Gastroesophageal sphincter (tissue), 4 donors: ENCODE results near the gene AK8. TPM values are rescaled to one million over a fixed set of nuclear protein-coding genes. Genes with fewer than 3 reads are reported as not detected.

ENCODE experiments used
- ATAC-seq: fragments of 150-250 bp; one replicate; pipeline ENCODE4 v1.9.1; 2016; ENCODE audit warnings: mild to moderate bottlenecking, moderate library complexity
- H3K27ac ChIP-seq, 4 donors: fragments of 200-600 bp; sonication (generic) in 3 of 4; 1 replicate in 3 of 4; 2 replicates in 1 of 4; pipeline ENCODE4 v1.5.1; 2016 to 2019
- H3K27me3 ChIP-seq: fragments of 200-600 bp; sonication (generic); one replicate; pipeline ENCODE4 v1.5.1; 2019
- H3K36me3 ChIP-seq, 2 donors: fragments of 200-600 bp; sonication (generic); one replicate each; pipeline ENCODE4 v1.5.1; 2019; ENCODE audit warnings: control low read depth in 1 of 2
- H3K4me1 ChIP-seq, 3 donors: fragments of 200-600 bp; sonication (generic); 1 replicate in 2 of 3; 2 replicates in 1 of 3; pipeline ENCODE4 v1.5.1; 2016 to 2019; ENCODE audit warnings: control low read depth in 2 of 3
- H3K4me3 ChIP-seq, 2 donors: fragments of 200-600 bp; sonication (generic); one replicate each; pipeline ENCODE4 v1.5.1; 2019; ENCODE audit warnings: mild to moderate bottlenecking in 1 of 2, moderate library complexity in 1 of 2
- H3K9me3 ChIP-seq, 3 donors: fragments of 200-600 bp; sonication (generic); one replicate each; pipeline ENCODE4 v1.5.1; 2017 to 2019; ENCODE audit warnings: control low read depth in 2 of 3
- CTCF ChIP-seq, 4 experiments: fragments of 200-600 bp in 2 of 4; fragments of 450-650 bp in 2 of 4; sonication (generic) in 1 of 4; IDR thresholded peaks; one replicate each; pipeline ENCODE4 v1.5.1; 2017 to 2019; ENCODE audit warnings: antibody characterized with exemption in 4 of 4, mild to moderate bottlenecking in 2 of 4, moderate library complexity in 2 of 4
- EP300 ChIP-seq: sonication (generic); formaldehyde crosslinking; IDR thresholded peaks from one replicate; pipeline ENCODE4 v1.6.1; 2017; ENCODE audit warnings: antibody characterized with exemption, mild to moderate bottlenecking
- POLR2A ChIP-seq, 2 donors: fragments of 450-650 bp; IDR thresholded peaks; one replicate each; pipeline ENCODE4 v1.6.1; 2017; ENCODE audit warnings: antibody characterized with exemption in 2 of 2, mild to moderate bottlenecking in 2 of 2, moderate library complexity in 1 of 2
- POLR2AphosphoS5 ChIP-seq: sonication (generic); formaldehyde crosslinking; IDR thresholded peaks from one replicate; pipeline ENCODE4 v1.6.1; 2017; ENCODE audit warnings: antibody characterized with exemption
- WGBS, 2 donors: methylation state at CpG; one replicate each; pipeline ENCODE4 v1.1.5; 2018; ENCODE audit warnings: low coverage in 1 of 2; 5-methylcytosine and 5-hydroxymethylcytosine counted together
- total RNA-seq, 4 donors: library from RNA; depleted of rRNA; stranded (reverse); fragments of >200 nt; gene quantifications; one replicate each; pipeline ENCODE4 v1.1.0, GENCODE V29; 2016

Gene AK8
- total RNA-seq, 4 donors from 2014 or later: 0.31 to 0.81 (median 0.63) TPM

GRCh38 chr9:132804576-132805295, 73.3 kb downstream of the AK8 start:
- H3K27ac ChIP-seq: no peak overlapping the region
- TF ChIP-seq POLR2A (IDR thresholded peaks at IDR 0.05) (no peak), POLR2AphosphoS5 (no peak), CTCF (IDR thresholded peaks at IDR 0.05) (no peak)
- no peak for ATAC-seq
- no peaks in the 10 kb centered on the region for H3K36me3 ChIP-seq
- no CpG with 5 or more reads among the region's 20 CpGs for WGBS, 2 donors
- peaks cover 0 to 9% (median 0%) of the 10 kb centered on the region in 3 donors for H3K4me1 ChIP-seq
- no peak overlapping the region for H3K4me3 ChIP-seq
- no peaks in the 10 kb centered on the region for H3K9me3 ChIP-seq
- peaks cover 46% of the 10 kb centered on the region for H3K27me3 ChIP-seq

- Histone ChIP-seq H3K27ac (no peak overlapping the region), H3K27me3 (peaks cover 57% of the 10 kb centered on the region), H3K4me3 (no peak overlapping the region), H3K36me3 (no peaks in the 10 kb centered on the region), H3K4me1 (peaks cover 0 to 12% (median 0%) of the 10 kb centered on the region in 3 donors), H3K9me3 (no peaks in the 10 kb centered on the region)
- TF ChIP-seq CTCF (IDR thresholded peaks at IDR 0.05) (no peak), POLR2AphosphoS5 (no peak), POLR2A (IDR thresholded peaks at IDR 0.05) (no peak), EP300 (no peak)
- no peak for ATAC-seq
- WGBS, 2 donors: 60 to 90% methylated on average over 1 to 2 of the region's 17 CpGs
Measured at GRCh38 chr9:132802121-132802795, 75.8 kb downstream of the AK8 start.

GRCh38 chr9:132801659-132802058, 76.4 kb downstream of the AK8 start:
- 100% methylated on average over 2 of the region's 4 CpGs; no CpG with 5 or more reads in 1 of the 2 donors for WGBS, 2 donors

GRCh38 chr9:132800038-132800648, 77.9 kb downstream of the AK8 start:
- Histone ChIP-seq H3K27ac (no peak overlapping the region), H3K4me1 (peaks cover 0 to 12% (median 0%) of the 10 kb centered on the region in 3 donors), H3K36me3 (no peaks in the 10 kb centered on the region), H3K27me3 (peaks cover 60% of the 10 kb centered on the region), H3K4me3 (no peak overlapping the region), H3K9me3 (no peaks in the 10 kb centered on the region)
- WGBS, 2 donors: 24% methylated on average over 4 to 5 of the region's 22 CpGs
- ATAC-seq: peak; percentile 57
- TF ChIP-seq POLR2AphosphoS5 (peak; percentile 33), EP300 (no peak), CTCF (IDR thresholded peaks at IDR 0.05) (peak; percentile 81 to 94 (median 88))

More at GRCh38 chr9:132801659-132802058, 76.4 kb downstream of the AK8 start:
- no peak overlapping the region for H3K27ac ChIP-seq
- H3K9me3 ChIP-seq: no peaks in the 10 kb centered on the region
- no peak for ATAC-seq
- H3K27me3 ChIP-seq: peaks cover 57% of the 10 kb centered on the region
- H3K4me1 ChIP-seq: peaks cover 0 to 12% (median 0%) of the 10 kb centered on the region in 3 donors
- no peaks in the 10 kb centered on the region for H3K36me3 ChIP-seq
- H3K4me3 ChIP-seq: no peak overlapping the region
- TF ChIP-seq CTCF (IDR thresholded peaks at IDR 0.05) (no peak), EP300 (no peak), POLR2A (IDR thresholded peaks at IDR 0.05) (no peak), POLR2AphosphoS5 (no peak)
